COLO668 (cell line): ENCODE data around the gene TMEFF2.

Source experiments
- DNase-seq: peaks from one replicate; lab custom pipeline; 2025; ENCODE audit not compliant: unreplicated experiment; lab: John Stamatoyannopoulos, UW

TMEFF2 gene, protein sequence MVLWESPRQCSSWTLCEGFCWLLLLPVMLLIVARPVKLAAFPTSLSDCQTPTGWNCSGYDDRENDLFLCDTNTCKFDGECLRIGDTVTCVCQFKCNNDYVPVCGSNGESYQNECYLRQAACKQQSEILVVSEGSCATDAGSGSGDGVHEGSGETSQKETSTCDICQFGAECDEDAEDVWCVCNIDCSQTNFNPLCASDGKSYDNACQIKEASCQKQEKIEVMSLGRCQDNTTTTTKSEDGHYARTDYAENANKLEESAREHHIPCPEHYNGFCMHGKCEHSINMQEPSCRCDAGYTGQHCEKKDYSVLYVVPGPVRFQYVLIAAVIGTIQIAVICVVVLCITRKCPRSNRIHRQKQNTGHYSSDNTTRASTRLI

DNA sequence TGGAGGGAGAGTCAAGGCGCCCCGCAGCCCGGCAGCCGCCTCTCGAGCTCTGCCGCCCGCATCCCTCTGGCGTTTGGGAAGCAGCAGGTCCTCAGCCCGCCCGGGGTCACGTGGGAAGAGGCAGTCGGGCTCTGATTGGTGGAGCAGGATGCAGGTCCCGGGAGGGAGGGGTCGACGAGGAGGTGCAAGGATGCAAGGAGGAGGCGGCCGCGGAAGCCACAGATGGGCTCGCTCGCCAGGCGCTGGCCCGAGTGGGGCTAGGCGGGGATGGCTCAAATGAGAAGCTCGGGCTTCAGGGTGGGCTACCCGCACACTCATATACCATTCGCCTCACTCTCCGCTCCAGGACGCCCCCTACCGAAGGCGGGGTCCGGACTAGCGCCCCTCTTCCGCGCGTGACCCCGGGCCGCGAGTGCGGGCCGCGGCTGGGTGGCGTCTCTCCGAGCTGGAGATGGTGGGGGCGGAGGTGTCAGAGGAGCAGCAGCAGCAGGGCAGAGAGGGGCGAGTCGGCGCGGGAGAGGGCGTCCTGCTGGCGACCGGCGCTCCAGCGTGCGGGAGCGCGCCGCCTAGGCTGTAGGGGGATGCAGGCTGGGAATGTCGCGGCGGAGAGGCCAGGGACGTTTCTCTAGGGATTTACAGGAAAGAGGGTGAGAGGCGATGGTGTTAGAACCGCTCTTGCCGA lies at the start of gene TMEFF2:
TMEFF2 (minus strand) TSS at position 68 of the 682 bp plus-strand sequence. CDS start 409 bp downstream, outside the sequence.
- DNase-seq: peak; percentile 85

DNA sequence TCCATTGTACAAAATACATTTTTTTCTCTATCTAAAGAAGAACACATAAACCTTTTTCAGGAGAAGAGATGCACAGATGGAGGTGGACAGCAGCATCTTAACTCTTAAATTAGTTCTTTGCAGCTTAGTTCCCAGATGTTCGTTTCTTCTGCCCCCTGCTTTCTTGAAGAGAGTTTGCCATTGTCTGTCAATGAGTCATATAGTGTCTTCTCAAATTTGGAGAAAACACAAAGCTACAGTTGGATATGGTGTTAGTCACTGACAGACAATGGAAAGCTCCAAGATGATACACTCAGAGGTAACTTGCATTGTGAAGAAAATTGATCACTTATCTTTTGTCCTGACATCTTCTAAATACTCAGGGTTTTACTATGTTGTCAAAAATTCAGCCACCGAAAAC lies 48.8 kb upstream of the TMEFF2 start:
- DNase-seq: no peak

DNA sequence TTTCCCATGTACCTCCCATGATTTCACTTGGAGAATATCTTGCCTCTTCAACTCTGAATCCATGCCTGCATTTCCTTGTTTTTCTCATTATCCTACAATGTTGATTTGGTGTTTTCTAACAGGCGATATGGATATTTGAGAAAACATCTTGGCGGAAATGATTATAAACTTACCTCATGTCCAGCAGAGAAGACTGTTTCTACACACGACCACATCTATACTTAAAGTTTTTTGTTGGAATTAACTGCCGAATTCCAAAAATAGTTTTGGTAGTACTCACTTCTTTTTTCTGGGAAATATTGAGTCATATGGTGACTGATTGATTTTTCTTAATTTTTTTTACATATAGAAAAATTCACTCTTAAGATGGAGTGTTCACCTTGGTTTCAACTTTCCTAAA lies 41.4 kb upstream of the TMEFF2 start:
- DNase-seq: no peak

DNA sequence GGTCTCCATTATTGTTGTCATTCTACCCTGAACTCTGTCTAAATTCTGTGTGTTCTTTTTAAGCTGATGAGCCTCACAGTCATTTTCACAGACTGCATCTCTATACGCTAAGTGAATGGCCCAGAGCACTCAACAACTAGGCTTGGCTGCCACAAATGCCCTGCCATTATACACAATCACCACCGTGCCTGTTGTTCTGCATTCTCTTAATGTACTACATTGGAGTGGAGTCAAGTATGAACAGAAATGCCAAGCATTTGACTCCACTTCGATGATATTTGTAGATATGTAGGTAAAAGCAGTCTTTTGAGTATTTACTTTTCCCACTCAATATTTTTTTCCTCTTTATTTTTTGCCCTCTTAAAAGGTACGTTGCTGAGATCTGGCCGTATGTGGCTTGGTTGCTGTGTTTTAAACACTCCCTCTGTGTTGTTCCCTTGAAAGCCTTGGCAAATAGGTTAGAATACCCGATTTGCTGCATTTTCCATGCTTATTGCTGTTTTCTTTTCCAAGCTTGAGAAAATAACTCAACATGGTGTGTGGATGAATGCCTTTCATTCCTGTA lies 36.2 kb upstream of the TMEFF2 start:
- DNase-seq: no peak

DNA sequence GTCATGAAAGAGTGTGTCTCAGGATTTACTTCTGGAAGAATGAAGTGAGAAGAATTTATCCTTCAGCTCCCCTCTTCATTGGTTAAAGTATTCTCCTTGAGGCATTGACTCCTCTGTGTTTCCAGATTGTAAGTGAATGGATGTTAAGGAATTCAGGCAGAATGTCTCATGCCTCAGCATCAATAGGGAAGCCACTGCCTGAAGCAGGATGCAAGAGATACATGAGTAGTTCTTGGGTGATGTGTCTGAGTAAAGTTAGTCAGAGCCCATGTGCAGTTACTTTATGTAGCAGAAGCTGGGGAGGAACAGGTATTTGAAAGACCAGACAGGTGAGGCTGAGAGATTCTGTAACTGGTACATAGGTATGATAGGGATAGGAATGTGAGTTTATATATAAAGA lies 34.0 kb upstream of the TMEFF2 start:
- no peak for DNase-seq

DNA sequence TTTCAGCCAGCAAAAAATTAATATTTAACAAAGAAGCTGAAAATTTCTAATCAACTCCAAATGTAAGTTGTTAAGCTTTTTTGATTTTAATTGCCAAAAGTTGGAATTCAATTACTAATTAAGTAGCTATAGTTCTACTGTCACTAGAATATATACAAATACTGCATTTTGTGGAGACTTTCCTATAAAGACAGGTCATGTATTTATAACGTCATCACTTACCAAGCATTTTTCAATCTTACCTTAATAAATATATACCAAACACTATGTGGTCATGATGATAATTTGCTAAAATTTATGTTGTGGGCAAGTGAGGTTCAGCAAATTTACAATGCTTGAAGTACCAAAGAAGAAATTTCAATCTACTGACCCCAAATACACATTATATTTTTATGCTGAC lies 24.2 kb upstream of the TMEFF2 start:
- DNase-seq: no peak

DNA sequence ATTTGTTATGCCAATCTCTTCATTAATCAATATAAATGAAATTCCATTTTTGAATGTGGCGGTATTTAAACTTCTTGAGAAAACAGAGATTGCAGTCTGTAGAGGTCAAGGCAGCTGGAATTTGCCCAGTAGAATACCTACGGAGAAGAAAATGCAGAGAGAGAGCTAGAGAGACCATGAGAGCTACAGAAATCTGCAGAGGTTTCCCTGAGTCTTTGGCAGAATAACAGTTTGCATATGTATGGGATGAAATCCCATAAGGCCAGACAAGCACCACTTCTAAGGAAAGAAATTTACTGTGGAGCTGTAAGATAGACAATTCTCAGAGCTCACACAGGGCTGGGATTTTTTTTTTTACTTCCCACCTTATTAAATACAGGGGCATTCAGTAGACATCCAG lies 23.6 kb upstream of the TMEFF2 start:
- no peak for DNase-seq

DNA sequence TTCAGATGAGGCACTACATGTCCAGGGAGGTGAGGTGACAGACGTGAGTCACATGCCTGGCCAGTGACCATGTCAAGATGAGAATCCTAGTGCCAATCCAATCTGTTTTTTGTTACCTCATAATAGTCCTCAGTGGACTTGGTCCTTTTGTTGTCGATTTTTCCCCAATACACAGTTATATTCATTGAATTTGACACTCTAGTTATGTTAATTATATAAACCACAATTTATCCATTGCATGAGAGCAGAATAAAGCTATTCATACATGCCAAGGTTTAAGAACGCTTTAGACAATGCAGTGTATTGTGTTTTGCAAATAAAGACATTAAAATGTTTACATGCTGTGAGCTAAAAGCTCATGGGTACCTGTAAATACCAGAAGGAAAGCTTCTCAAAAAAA lies 21.6 kb upstream of the TMEFF2 start:
- DNase-seq: no peak

DNA sequence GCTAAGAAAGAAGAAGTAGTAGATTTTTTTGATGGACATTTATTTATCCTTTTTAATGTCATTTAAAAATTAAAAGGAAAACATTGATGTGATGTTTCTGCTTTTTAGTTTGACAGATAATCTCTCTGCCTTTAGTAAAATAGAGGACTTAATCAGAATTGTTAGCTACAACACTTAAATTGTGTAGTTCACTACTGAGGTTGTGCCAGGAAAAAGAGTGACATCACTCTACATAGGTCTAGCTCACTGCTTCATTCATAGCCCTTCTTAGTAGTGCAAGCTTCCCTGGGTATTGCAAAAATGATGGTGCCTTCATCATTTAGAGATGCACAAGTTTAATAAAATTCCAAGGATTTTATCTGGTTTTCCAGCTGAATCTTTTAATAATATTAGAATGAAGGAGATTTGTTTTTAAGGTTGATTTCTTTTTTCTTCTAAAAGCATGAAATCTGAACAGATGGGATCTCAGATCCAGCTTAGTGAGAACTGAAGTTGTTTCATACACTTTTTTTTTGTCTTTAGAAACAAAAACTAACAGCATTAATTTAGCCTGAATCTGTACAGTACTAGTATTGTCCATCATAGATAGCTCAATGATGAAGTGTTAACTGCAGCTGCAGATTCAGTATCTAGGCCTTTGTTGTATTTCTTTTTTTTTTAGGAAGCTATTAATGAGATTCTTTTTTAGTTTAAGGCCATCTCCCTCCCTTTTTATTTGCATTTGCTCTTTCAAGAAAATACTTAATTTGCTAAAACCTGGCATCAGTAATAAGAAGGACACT lies 20.6 kb upstream of the TMEFF2 start:
- no peak for DNase-seq

DNA sequence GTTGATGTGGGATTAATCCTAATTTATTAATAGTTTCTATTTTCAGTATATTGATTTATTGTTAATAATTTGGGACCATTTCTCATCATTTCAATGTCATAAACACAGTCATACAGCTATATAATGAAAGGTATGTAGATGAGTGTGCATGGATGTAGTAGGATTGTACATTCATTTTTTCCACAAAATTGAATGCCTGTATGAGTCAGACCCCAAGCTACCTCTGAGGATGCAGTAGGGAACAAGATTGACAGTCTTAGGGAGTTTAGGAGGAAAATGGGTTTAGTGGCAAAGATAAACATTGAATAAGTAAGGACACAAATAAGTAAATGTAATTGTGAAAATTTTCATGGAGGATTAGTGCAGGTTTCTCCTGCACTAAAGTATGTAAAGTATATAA lies 14.1 kb upstream of the TMEFF2 start:
- DNase-seq: no peak

DNA sequence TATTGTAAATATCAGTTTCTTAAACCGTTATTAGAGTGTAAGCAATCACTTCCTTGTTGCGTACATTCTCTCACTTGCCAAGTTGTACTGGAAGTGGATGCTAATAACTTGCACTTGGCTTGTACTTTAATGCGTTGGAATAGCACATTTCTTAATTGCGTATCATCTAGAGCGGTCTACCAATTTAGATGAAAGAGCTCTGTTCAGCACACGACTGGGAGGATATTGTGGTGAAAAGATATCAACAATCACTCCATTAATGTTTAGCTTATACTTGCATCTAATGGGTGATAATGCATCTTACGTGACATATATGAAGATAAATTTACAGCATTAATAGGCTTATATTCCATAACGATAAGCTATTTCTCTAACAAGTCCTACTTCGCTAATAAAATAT lies 11.7 kb upstream of the TMEFF2 start:
- no peak for DNase-seq

DNA sequence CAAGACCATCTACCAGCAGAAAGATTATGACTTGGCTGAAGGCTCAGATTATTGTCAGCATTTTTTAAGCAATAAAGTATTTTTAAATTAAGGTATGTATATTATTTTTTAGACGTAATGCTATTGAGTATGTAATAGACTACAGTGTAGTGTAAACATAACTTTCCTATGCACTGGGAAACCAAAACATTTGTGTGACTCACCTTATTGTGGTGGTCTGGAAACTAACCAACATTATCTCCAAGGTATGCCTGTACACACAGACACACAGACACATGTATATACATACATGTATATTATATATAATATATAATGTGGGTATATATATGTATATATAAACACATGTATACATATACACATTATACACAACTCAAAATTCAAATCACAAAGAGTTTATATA lies 9.1 kb upstream of the TMEFF2 start:
- DNase-seq: no peak

DNA sequence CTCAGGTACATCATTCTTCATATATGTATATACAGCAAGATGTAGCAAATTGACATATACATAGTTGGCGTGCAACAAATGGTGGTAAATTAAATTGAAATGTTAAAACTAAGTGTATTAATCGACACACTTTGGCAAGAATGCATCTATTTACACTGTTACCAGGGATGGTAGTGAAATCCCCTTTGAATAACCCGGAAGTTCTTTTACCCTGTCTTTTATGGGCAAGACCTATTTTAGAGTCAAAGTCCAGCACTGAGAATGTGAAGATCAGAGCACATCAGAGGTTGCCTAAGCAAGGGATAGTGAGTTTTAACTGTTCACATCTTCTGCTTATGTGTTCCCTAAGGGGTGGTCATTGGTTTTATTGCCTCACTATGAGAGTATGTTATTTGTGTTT lies 7.6 kb upstream of the TMEFF2 start:
- DNase-seq: no peak

DNA sequence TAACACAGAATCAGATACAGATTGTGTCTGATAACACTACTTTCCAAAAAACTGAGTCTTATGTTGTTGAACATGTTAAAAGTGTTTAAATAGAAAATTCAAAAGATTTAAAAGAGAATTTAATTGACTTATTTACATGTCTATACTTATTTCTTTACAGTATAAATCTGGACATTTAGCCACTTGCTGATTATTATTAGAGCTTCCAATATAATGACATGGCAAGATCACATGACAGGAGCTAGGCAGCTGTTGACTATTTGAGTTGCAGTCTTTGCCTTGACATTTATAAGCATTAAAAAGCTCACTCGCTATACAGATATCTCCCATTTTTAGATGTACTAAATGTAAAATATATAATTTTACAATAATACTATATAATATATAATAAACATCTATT lies 6.4 kb upstream of the TMEFF2 start:
- no peak for DNase-seq

DNA sequence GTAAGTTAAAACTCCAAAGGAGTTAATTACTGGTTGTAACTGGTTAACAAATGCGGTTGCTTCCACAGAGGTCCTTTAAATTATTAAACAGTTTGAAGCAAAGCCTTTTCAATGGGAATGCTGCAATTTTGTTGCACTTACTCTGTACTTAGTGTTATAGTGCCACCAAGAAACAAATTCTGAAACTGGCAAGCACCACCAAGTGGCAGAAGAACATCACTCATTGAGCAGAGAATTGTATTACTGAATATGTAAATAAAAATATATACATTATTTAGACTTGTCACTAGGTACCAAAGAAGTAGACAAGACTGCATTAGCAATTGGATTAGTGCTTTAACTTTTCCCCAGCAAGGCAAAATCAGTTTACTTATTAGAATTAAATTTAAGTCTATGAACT lies 2.6 kb upstream of the TMEFF2 start:
- no peak for DNase-seq

DNA sequence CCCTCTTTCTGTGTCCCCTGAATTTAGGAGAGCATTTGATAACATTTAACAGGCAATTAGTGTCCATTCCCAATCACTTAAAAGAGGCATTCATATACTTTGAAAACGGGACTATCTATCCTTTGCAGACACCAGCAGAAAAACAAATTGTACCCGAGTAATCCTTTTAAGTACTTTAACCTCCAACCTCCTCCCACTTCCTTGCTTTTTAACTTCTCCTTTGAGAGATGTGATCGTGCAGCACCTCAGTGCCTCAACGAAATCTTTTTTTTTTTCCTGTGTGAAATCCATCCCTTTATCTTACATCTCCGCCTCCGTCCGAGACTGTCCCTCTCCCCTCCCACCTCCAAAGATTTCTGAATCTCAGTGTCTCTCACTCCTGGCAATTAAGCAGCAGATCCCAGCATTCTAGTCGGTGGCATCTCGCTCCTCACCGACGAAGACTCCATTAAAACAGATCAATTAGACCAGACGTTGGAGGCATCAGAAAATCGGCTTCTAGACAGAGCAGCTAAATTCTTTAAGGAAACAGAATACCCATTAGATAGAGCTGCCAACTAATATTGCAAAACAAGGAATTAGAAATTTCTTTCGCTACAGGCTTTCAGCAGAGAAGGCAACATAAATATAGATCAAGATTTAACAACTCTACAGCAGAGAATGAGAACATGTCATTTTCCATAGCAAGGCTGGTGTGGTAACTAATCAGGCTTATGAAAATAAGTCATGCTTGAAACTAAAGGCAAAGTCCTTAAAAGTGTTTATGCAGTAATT lies 1.9 kb upstream of the TMEFF2 start:
- no peak for DNase-seq

DNA sequence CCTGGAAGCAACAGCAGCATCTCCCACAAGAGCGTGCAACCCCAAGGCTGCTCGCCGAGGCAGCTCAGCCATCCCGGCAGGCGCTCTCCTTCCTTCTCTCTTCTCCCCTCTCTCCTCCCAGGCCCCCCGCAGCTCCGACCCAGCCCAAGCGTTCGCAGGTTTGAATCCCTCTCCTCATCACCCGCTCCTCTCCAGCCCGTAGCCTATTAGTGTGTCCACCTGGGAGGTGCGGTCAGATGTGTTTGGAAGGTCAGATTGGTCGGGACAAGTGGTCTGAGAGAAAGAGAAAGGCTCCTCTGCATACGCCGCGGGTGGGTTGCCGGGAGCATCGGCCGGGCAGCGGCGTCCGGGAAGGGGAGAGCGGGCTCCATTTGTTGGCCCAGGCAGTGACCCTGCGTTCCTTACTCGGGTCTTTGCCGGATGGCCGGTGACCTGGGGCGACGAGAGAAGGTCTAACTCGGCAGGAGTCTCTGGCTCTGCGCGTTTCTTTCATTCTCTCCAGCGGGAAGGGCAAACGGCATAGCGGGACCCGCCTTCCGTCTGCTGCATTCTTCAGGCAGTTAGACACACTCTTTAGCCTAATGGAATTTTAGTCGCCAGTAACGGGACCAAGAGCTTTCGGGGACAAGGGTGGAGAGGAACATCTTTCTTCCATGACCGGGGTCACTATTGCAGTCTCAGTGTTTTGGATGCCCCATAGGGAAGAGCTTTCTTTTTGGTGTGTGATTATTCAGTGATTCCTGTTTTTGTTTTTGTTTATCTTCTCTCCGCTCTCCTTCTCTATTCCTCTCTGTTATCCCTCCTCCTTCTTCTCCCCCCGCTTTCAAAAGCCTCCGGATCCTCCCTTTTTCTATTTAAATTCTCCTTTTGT lies 1.1 kb upstream of the TMEFF2 start:
- DNase-seq: peak; percentile 37

DNA sequence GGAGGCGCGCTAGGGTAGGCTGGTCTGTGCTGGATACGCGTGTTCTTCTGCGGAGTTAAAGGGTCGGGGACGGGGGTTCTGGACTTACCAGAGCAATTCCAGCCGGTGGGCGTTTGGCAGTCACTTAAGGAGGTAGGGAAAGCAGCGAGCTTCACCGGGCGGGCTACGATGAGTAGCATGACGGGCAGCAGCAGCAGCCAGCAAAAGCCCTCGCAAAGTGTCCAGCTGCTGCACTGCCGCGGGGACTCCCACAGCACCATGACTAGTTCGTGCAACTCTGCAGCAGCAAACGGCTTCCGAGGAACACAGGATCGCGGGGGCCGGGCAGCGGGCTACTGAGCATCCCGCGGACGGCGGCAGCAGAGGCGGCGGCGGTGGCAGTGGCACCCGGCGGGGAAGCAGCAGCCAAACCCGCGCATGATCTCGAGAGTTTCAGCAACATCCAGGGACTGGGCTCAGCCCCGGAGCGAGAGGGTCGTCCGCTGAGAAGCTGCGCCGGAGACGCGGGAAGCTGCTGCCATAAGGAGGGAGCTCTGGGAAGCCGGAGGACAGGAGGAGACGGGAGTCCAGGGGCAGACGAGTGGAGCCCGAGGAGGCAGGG lies 368 bp downstream of the TMEFF2 start:
- peak; percentile 49 for DNase-seq

DNA sequence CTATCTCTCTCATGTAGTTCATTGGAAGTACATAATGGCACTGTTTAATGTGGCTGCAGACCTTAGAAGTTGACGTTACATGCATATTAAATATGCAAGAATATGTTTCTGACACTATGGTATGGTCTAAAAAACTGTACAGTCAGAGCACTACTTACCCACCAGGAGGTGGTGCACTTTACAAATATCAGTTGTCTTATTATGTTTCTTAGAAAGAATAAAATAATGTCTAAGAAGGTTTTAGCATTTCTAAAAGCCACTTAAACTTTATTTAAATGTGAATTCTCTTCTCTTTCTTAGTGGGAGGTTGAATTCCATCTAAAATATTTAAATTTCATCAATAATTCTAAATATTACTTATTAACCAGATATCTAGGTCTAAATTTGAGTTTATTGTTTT lies 4.3 kb downstream of the TMEFF2 start:
- no peak for DNase-seq

DNA sequence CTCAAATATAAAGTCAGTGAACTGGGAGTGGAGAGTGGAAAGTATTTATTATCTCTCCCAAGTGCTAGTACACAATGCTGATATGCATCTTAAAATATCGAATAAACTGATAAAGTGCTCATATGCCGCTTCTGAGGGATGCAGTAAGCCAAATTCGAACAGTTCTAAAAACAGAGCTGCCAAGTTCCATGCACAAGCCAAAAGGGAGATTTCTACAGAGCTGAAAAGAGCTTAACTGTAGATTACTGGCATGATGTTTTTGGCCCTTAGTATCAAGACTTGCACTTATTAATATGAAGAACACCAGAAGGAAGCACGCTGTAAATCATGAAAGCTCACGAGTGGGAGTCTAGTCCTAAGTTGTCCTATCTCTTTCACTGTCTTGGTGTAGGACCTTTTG lies 7.9 kb downstream of the TMEFF2 start:
- no peak for DNase-seq
